LNCaP clone FGC (cell line): Measurements from ENCODE around the gene TSHR.
A peak's percentile ranks its signal among the peaks of the same experiment; 100 is the strongest.
"Not testable (repeated sequence)": the region's sequence is repeated elsewhere in the genome, so short reads cannot be mapped to it uniquely, and the experiment has no call there.

ENCODE experiments used
- DNase-seq: peaks from one replicate; pipeline ENCODE4 v3.0.0-alpha.2; 2011; ENCODE audit warnings: low read depth
- H3K4me3 ChIP-seq: 2 replicates; pipeline ENCODE4 v1.5.1; 2011; ENCODE audit warnings: mild to moderate bottlenecking, low read depth, low read length, control low read depth
- CTCF ChIP-seq: IDR thresholded peaks from 2 replicates; pipeline ENCODE4 v1.5.1; 2012; ENCODE audit warnings: mild to moderate bottlenecking; ENCODE audit not compliant: control insufficient read depth, insufficient read depth; ENCODE audit errors: extremely low read depth

The TSHR gene

GRCh38 chr14:81009346-81009745, 53.9 kb downstream of the TSHR start:
- no peak for TF ChIP-seq CTCF
- DNase-seq = no peak
- no peak overlapping the region for H3K4me3 ChIP-seq

GRCh38 chr14:81018251-81018650, 62.8 kb downstream of the TSHR start:
- DNase-seq = no peak
- H3K4me3 ChIP-seq = no peak overlapping the region
- no peak for TF ChIP-seq CTCF

GRCh38 chr14:81018684-81019083, 63.3 kb downstream of the TSHR start:
- DNase-seq = no peak
- no peak for TF ChIP-seq CTCF
- H3K4me3 ChIP-seq = no peak overlapping the region

- not testable (repeated sequence) for DNase-seq, H3K4me3 ChIP-seq
Measured at GRCh38 chr14:81019113-81019512, 63.7 kb downstream of the TSHR start.

GRCh38 chr14:81023095-81023710, 67.8 kb downstream of the TSHR start:
- DNase-seq = no peak
- no peak for TF ChIP-seq CTCF
- H3K4me3 ChIP-seq = no peak overlapping the region

GRCh38 chr14:81028461-81028860, 73.0 kb downstream of the TSHR start:
- H3K4me3 ChIP-seq = no peak overlapping the region
- TF ChIP-seq CTCF = no peak
- no peak for DNase-seq

GRCh38 chr14:81031488-81031887, 76.1 kb downstream of the TSHR start:
- peak; percentile 27 for DNase-seq
- no peak overlapping the region for H3K4me3 ChIP-seq
- TF ChIP-seq CTCF = no peak
